Endodermal cell (in vitro differentiated cells): ENCODE results near the gene CD93. TPM values are rescaled to one million over a fixed set of nuclear protein-coding genes. Genes with fewer than 3 reads are reported as not detected.

Experiments used
- DNase-seq: peaks from one replicate; pipeline ENCODE4 v3.0.0-alpha.2; 2017
- H3K27ac ChIP-seq: 2 replicates; pipeline ENCODE4 v1.5.1; 2013; ENCODE audit warnings: mild to moderate bottlenecking, low read depth, low read length, moderate library complexity
- H3K27me3 ChIP-seq: 2 replicates; pipeline ENCODE4 v1.6.1; 2013; ENCODE audit warnings: mild to moderate bottlenecking, low read length, moderate library complexity; ENCODE audit not compliant: insufficient read depth, control insufficient read depth, poor library complexity, severe bottlenecking
- H3K36me3 ChIP-seq: 2 replicates; pipeline ENCODE4 v1.7.0; 2013; ENCODE audit warnings: mild to moderate bottlenecking, low read length, moderate library complexity; ENCODE audit not compliant: control insufficient read depth, insufficient read depth
- H3K4me1 ChIP-seq: one replicate; pipeline ENCODE4 v1.7.0; 2013; ENCODE audit warnings: low read length; ENCODE audit not compliant: control insufficient read depth, insufficient read depth
- H3K4me3 ChIP-seq: 2 replicates; pipeline ENCODE4 v1.5.1; 2013; ENCODE audit warnings: mild to moderate bottlenecking, low read length, moderate library complexity
- H3K9ac ChIP-seq: 2 replicates; pipeline ENCODE4 v1.6.1; 2013; ENCODE audit warnings: mild to moderate bottlenecking, low read length, moderate library complexity; ENCODE audit not compliant: poor library complexity, severe bottlenecking; ENCODE audit errors: extremely low read depth
- H3K9me3 ChIP-seq: 2 replicates; pipeline ENCODE4 v1.6.1; 2013; ENCODE audit warnings: mild to moderate bottlenecking, low read length, moderate library complexity; ENCODE audit not compliant: control insufficient read depth
- H3K27ac Mint-ChIP-seq: 2 replicates; pipeline ENCODE4 v1.8.0; 2020; ENCODE audit warnings: mixed read lengths
- H3K27me3 Mint-ChIP-seq: 2 replicates; pipeline ENCODE4 v1.8.0; 2021; ENCODE audit warnings: mild to moderate bottlenecking, mixed read lengths; ENCODE audit not compliant: insufficient read depth
- H3K36me3 Mint-ChIP-seq: 2 replicates; pipeline ENCODE4 v1.8.0; 2020; ENCODE audit warnings: low read depth, mixed read lengths
- H3K4me1 Mint-ChIP-seq: 2 replicates; pipeline ENCODE4 v1.8.0; 2020; ENCODE audit warnings: mixed read lengths
- H3K4me3 Mint-ChIP-seq: 2 replicates; pipeline ENCODE4 v1.8.0; 2020; ENCODE audit warnings: mild to moderate bottlenecking, moderate library complexity, mixed read lengths
- H3K9me3 Mint-ChIP-seq: 2 replicates; pipeline ENCODE4 v1.8.0; 2020; ENCODE audit warnings: mild to moderate bottlenecking, mixed read lengths
- WGBS, 2 experiments: methylation state at CpG; one replicate each; pipeline versions ENCODE4 v1.1.5 to v1.1.7; 2013; ENCODE audit warnings: missing lambda C conversion rate in 2 of 2, mixed read lengths in 1 of 2; ENCODE audit not compliant: insufficient coverage in 1 of 2, insufficient read length in 1 of 2; 5-methylcytosine and 5-hydroxymethylcytosine counted together
- total RNA-seq, 2 donors: library from RNA; stranded (reverse); fragmentation: NEBNext Ultra II Directional in 1 of 2; extraction: Animal tissue kit (Norgen Biotek cat#: 25700) in 1 of 2; gene quantifications; 2 replicates in 1 of 2; 3 replicates in 1 of 2; pipeline ENCODE4 v1.2.1, GENCODE V29; 2021
- TF ChIP-seq, protein P1 (sequence below): fragments of 200-600 bp; sonication (generic); conservative IDR thresholded peaks from 2 replicates; pipeline ENCODE4 v1.5.0; 2021; ENCODE audit warnings: antibody characterized with exemption, mild to moderate bottlenecking

The CD93 gene
- total RNA-seq, 2 donors from 2014 or later, result 0.04 TPM; not detected in 1

DNA sequence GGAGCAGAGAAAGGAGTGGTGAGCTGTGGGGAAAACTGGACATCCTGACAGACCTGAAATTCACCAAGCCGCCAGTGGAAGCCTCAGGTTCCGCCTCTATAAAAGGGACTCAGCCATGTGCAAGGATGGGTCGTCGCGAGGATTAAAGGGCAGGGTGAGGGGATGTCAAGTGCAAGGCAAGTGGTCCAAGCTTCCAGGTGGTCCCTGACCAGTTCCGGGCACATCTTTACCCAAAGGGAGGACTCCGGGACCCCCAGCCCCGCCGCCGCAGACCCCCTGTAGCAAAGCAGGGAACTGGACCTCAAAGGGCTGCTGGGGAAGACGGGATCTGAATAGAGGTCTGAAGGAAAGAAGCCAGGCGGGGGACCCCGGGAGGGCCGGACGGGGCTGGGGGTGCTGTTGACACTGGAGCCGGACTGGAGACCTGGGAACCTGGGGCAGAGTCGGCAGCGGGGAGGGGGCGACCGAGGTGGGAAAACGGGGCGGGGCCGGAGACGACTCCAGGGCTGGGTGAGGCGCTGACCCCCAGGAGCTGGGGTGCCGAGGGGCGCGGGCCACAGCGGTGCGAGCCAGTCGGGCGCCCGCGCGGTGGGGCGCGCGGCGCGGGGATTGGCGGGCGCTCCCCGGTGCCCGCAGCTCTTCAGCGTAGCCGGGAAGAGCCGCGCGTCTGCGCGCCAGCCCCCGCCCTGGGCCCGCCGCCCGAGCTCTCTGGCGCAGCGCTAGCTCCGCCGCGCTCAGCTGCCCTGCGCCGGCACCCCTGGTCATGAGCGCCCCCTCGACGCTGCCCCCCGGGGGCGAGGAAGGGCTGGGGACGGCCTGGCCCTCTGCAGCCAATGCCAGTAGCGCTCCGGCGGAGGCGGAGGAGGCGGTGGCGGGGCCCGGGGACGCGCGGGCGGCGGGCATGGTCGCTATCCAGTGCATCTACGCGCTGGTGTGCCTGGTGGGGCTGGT is 51.1 kb downstream of the CD93 start, which contains the start of gene SSTR4:
SSTR4 (plus strand) TSS at position 592 of the 951 bp plus-strand sequence; CDS start at position 764, 172 bp downstream.
- Mint-ChIP-seq H3K4me3 (peak within 1 kb of the TSS; percentile 28), H3K27ac (no peak within 1 kb of the TSS), H3K27me3 (peaks cover 88% of the 10 kb centered on the region), H3K4me1 (peaks cover 2% of the 10 kb centered on the region), H3K9me3 (no peaks in the 10 kb centered on the region), H3K36me3 (no peaks in the 10 kb centered on the region)
- no peak within 1 kb of the TSS for H3K27ac ChIP-seq
- DNase-seq, result peak; percentile 61
- no peaks in the 10 kb centered on the region for H3K4me1 ChIP-seq
- WGBS, 2 experiments, result 29 to 34% methylated on average over 35 to 83 of the region's 83 CpGs
- no peaks in the 10 kb centered on the region for H3K36me3 ChIP-seq
- no peak within 1 kb of the TSS for H3K9ac ChIP-seq
- TF ChIP-seq, protein P1, sequence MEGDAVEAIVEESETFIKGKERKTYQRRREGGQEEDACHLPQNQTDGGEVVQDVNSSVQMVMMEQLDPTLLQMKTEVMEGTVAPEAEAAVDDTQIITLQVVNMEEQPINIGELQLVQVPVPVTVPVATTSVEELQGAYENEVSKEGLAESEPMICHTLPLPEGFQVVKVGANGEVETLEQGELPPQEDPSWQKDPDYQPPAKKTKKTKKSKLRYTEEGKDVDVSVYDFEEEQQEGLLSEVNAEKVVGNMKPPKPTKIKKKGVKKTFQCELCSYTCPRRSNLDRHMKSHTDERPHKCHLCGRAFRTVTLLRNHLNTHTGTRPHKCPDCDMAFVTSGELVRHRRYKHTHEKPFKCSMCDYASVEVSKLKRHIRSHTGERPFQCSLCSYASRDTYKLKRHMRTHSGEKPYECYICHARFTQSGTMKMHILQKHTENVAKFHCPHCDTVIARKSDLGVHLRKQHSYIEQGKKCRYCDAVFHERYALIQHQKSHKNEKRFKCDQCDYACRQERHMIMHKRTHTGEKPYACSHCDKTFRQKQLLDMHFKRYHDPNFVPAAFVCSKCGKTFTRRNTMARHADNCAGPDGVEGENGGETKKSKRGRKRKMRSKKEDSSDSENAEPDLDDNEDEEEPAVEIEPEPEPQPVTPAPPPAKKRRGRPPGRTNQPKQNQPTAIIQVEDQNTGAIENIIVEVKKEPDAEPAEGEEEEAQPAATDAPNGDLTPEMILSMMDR, result no peak
- H3K4me3 ChIP-seq, result no peak within 1 kb of the TSS
- no peaks in the 10 kb centered on the region for H3K9me3 ChIP-seq
- H3K27me3 ChIP-seq, result peaks cover 70% of the 10 kb centered on the region

DNA sequence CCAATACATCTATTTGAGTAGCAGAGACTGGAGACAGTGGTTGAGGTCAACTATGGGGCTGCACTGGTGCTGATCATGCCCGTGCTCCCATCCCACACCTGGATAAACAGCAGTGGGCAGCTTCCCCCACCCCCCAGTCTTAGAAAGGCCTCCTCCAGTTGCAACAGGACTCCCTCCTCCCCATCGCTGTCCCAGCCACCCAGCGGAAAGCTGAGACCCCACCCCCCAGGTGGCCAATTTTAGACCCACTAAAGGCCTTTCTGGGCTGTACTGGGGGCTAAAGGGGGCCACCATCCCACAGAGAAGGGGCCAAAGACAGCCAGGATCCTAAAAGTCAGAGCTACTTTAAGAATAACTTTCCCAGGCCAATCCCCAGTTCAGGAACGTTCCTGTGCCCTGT is 52.2 kb downstream of the CD93 start:
- no peak for DNase-seq
- Mint-ChIP-seq H3K4me3 (no peak overlapping the region), H3K4me1 (peaks cover 2% of the 10 kb centered on the region), H3K36me3 (no peaks in the 10 kb centered on the region), H3K9me3 (no peaks in the 10 kb centered on the region), H3K27me3 (peaks cover 77% of the 10 kb centered on the region), H3K27ac (no peak overlapping the region)
- Histone ChIP-seq H3K4me3 (no peak overlapping the region), H3K27ac (no peak overlapping the region), H3K36me3 (no peaks in the 10 kb centered on the region), H3K4me1 (no peaks in the 10 kb centered on the region), H3K9ac (no peak overlapping the region), H3K9me3 (no peaks in the 10 kb centered on the region), H3K27me3 (peaks cover 61% of the 10 kb centered on the region)
- TF ChIP-seq, protein P1, result no peak
- 83 to 94% methylated on average over 1 to 4 of the region's 4 CpGs for WGBS, 2 experiments

DNA sequence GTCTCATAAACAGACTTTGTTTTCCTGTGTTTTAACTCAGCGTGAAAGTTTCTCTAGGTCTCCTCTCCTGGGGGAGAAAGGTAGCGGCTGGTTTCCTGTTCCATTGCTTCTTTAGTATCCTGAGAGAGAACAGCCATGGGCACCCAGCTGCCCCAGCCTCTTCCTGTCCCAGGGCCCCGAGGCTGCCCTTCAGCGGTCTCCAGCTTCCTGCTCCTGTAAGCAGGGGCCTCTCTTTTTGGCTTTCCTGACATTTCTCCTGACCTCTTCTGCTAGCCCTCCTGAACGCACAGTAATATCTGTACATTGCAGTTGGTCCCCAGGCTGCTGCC is 53.4 kb downstream of the CD93 start:
- peaks cover 68% of the 10 kb centered on the region for H3K27me3 Mint-ChIP-seq
- no peak overlapping the region for H3K4me3 Mint-ChIP-seq
- no peak overlapping the region for H3K27ac Mint-ChIP-seq
- no peaks in the 10 kb centered on the region for H3K9me3 ChIP-seq
- DNase-seq, result no peak
- H3K4me1 ChIP-seq, result no peaks in the 10 kb centered on the region
- TF ChIP-seq, protein P1, result no peak
- peaks cover 49% of the 10 kb centered on the region for H3K27me3 ChIP-seq
- H3K27ac ChIP-seq, result no peak overlapping the region
- no peaks in the 10 kb centered on the region for H3K36me3 Mint-ChIP-seq
- no peaks in the 10 kb centered on the region for H3K36me3 ChIP-seq
- WGBS, 2 experiments, result 95 to 100% methylated on average over 1 to 5 of the region's 5 CpGs
- H3K9ac ChIP-seq, result no peak overlapping the region
- H3K4me1 Mint-ChIP-seq, result peaks cover 2% of the 10 kb centered on the region
- H3K9me3 Mint-ChIP-seq, result no peaks in the 10 kb centered on the region
- no peak overlapping the region for H3K4me3 ChIP-seq
